ENCODE results near the gene LRIT1. TPM values are rescaled to one million over a fixed set of nuclear protein-coding genes. Genes with fewer than 3 reads are reported as not detected.

LRIT1 gene
- polyA plus RNA-seq, 1 donor (not counting 4 experiments of a cell fraction or from before 2014, with no cell fraction given) = not detected

DNA sequence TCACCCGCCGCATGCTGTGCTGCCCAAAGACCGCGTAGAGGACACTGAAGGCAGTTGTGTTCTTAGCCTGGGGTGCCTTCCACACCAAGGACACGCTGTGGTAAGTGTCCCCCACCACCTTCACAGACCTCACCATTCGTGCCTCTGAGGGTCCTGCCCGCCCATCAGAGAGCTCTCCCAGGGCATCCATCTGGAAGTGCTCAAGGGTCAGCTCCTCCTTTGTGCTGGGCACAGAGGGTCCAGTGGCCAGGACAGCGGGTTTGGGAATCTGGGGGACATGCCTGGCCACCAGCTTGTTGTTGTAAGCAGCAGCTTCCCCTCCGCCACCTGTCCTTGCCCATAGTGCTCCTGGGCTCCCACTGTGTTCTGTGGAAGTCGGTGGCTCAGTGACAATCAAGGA lies 9.0 kb downstream of the LRIT1 start:
- no peak for FAIRE-seq
- no peak overlapping the region for H2AFZ ChIP-seq (ENCODE audit: control insufficient read depth, low read length)
- TF ChIP-seq, protein P1, sequence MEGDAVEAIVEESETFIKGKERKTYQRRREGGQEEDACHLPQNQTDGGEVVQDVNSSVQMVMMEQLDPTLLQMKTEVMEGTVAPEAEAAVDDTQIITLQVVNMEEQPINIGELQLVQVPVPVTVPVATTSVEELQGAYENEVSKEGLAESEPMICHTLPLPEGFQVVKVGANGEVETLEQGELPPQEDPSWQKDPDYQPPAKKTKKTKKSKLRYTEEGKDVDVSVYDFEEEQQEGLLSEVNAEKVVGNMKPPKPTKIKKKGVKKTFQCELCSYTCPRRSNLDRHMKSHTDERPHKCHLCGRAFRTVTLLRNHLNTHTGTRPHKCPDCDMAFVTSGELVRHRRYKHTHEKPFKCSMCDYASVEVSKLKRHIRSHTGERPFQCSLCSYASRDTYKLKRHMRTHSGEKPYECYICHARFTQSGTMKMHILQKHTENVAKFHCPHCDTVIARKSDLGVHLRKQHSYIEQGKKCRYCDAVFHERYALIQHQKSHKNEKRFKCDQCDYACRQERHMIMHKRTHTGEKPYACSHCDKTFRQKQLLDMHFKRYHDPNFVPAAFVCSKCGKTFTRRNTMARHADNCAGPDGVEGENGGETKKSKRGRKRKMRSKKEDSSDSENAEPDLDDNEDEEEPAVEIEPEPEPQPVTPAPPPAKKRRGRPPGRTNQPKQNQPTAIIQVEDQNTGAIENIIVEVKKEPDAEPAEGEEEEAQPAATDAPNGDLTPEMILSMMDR (optimal IDR thresholded peaks at IDR 0.05 in 1 of 3, IDR thresholded peaks at IDR 0.05 in 1 of 3, conservative IDR thresholded peaks at IDR 0.05 in 1 of 3; ENCODE audit: extremely low read depth in 1 of 3, insufficient read depth in 2 of 3, low read length in 3 of 3) = no peak
- TF ChIP-seq EZH2 (IDR thresholded peaks at IDR 0.05; ENCODE audit: low read length) = no peak

DNA sequence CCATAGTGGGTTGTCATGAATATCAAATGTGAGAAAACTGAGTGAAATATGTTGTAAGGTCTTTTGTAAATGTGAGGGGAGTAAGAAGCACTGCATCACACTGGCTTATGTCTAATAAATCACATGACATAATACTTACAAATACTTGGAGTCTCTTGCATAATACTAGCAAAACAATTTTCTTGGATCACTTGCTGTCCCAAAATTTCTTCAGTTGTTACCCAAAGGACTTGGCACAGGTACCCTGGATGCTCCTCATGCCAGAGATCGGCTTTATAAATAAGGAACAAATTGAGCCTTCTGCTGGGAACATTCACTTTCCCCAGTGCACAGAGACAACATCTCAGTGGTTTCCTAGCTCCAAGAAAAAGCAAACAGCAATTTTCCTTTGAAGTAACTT lies 11.0 kb downstream of the LRIT1 start:
- Histone ChIP-seq H3K79me2 (ENCODE audit: control insufficient read depth, insufficient read depth, low read length) (no peaks in the 10 kb centered on the region), H3K9me1 (ENCODE audit: control insufficient read depth, extremely low read depth, insufficient read depth, low read length) (no peaks in the 10 kb centered on the region), H3K4me3 (ENCODE audit: control insufficient read depth in 2 of 3, extremely low read depth in 1 of 3, insufficient read depth in 2 of 3, low read depth in 1 of 3, low read length in 3 of 3) (no peak overlapping the region), H2AFZ (ENCODE audit: control insufficient read depth, low read length) (no peak overlapping the region), H3K36me3 (ENCODE audit: control insufficient read depth in 2 of 2, extremely low read depth in 1 of 2, insufficient read depth in 2 of 2, low read length in 2 of 2) (no peaks in the 10 kb centered on the region), H3K27ac (ENCODE audit: control insufficient read depth, insufficient read depth, low read length) (no peak overlapping the region), H3K4me1 (ENCODE audit: control insufficient read depth, extremely low read depth, insufficient read depth, low read length) (no peaks in the 10 kb centered on the region), H3K9me3 (ENCODE audit: control insufficient read depth, low read depth, low read length) (no peaks in the 10 kb centered on the region), H3K27me3 (ENCODE audit: control insufficient read depth, extremely low read depth, insufficient read depth, low read length) (no peaks in the 10 kb centered on the region), H3K9ac (ENCODE audit: control insufficient read depth, extremely low read depth, insufficient read depth, low read length) (no peak overlapping the region), H4K20me1 (ENCODE audit: control insufficient read depth, extremely low read depth, insufficient read depth, low read length) (no peaks in the 10 kb centered on the region), H3K4me2 (ENCODE audit: control insufficient read depth, extremely low read depth, insufficient read depth, low read depth, low read length) (no peak overlapping the region)
- FAIRE-seq (no peak), DNase-seq (ENCODE audit: low read depth, low spot score) (no peak)
- TF ChIP-seq EZH2 (IDR thresholded peaks at IDR 0.05; ENCODE audit: low read length) = no peak
- TF ChIP-seq, protein P1 (optimal IDR thresholded peaks at IDR 0.05 in 1 of 3, IDR thresholded peaks at IDR 0.05 in 1 of 3, conservative IDR thresholded peaks at IDR 0.05 in 1 of 3; ENCODE audit: extremely low read depth in 1 of 3, insufficient read depth in 2 of 3, low read length in 3 of 3) = no peak
- dilution Hi-C loops (cut with MboI; ENCODE audit: extremely low pct_ligation_motif_present, low sequenced_read_pairs) = no loop called here

More for the DNA sequence above, 9.0 kb downstream of the LRIT1 start:
- H3K4me1 ChIP-seq (ENCODE audit: control insufficient read depth, extremely low read depth, insufficient read depth, low read length) = no peaks in the 10 kb centered on the region
- no peak overlapping the region for H3K27ac ChIP-seq (ENCODE audit: control insufficient read depth, insufficient read depth, low read length)
- no peaks in the 10 kb centered on the region for H4K20me1 ChIP-seq (ENCODE audit: control insufficient read depth, extremely low read depth, insufficient read depth, low read length)
- H3K9me1 ChIP-seq (ENCODE audit: control insufficient read depth, extremely low read depth, insufficient read depth, low read length) = no peaks in the 10 kb centered on the region
- H3K4me3 ChIP-seq (ENCODE audit: control insufficient read depth in 2 of 3, extremely low read depth in 1 of 3, insufficient read depth in 2 of 3, low read depth in 1 of 3, low read length in 3 of 3) = no peak overlapping the region
- no peak overlapping the region for H3K9ac ChIP-seq (ENCODE audit: control insufficient read depth, extremely low read depth, insufficient read depth, low read length)
- no peaks in the 10 kb centered on the region for H3K79me2 ChIP-seq (ENCODE audit: control insufficient read depth, insufficient read depth, low read length)
- dilution Hi-C loops (cut with MboI; ENCODE audit: extremely low pct_ligation_motif_present, low sequenced_read_pairs) = no loop called here
- H3K27me3 ChIP-seq (ENCODE audit: control insufficient read depth, extremely low read depth, insufficient read depth, low read length) = no peaks in the 10 kb centered on the region
- no peaks in the 10 kb centered on the region for H3K36me3 ChIP-seq (ENCODE audit: control insufficient read depth in 2 of 2, extremely low read depth in 1 of 2, insufficient read depth in 2 of 2, low read length in 2 of 2)
- H3K9me3 ChIP-seq (ENCODE audit: control insufficient read depth, low read depth, low read length) = no peaks in the 10 kb centered on the region
- no peak for DNase-seq (ENCODE audit: low read depth, low spot score)
- H3K4me2 ChIP-seq (ENCODE audit: control insufficient read depth, extremely low read depth, insufficient read depth, low read depth, low read length) = no peak overlapping the region
